CD14-positive monocyte (primary cell): ENCODE results near the gene LENG9. TPM values are rescaled to one million over a fixed set of nuclear protein-coding genes. Genes with fewer than 3 reads are reported as not detected.

Experiments used
- DNase-seq, 3 donors: peaks; one replicate each; pipeline ENCODE4 v3.0.0-alpha.2; 2011 to 2022
- H2AFZ ChIP-seq: 2 replicates; pipeline ENCODE4 v1.6.0; 2012; ENCODE audit warnings: mild to moderate bottlenecking, low read depth, low read length, inconsistent platforms; ENCODE audit not compliant: insufficient read depth, poor library complexity, severe bottlenecking
- H3K27ac ChIP-seq, 2 donors: 1 replicate in 1 of 2; 2 replicates in 1 of 2; pipeline ENCODE4 v1.5.1; 2012 to 2013; ENCODE audit warnings: low read length in 2 of 2, control low read depth in 1 of 2, inconsistent platforms in 1 of 2, low read depth in 1 of 2, mild to moderate bottlenecking in 1 of 2
- H3K27me3 ChIP-seq, 2 donors: one replicate each; pipeline versions ENCODE4 v1.6.0 to v1.6.1; 2011 to 2013; ENCODE audit warnings: low read length in 2 of 2; ENCODE audit not compliant: control insufficient read depth in 2 of 2, insufficient read depth in 2 of 2
- H3K36me3 ChIP-seq, 2 donors: replicated peaks in 1 of 2; 1 replicate in 1 of 2; 2 replicates in 1 of 2; pipeline versions ENCODE4 v1.5.1 to v1.6.1; 2012 to 2013; ENCODE audit warnings: low read length in 2 of 2, control low read depth in 1 of 2, inconsistent platforms in 1 of 2, mild to moderate bottlenecking in 1 of 2; ENCODE audit not compliant: insufficient read depth in 2 of 2, control insufficient read depth in 1 of 2
- H3K4me1 ChIP-seq, 2 donors: 1 replicate in 1 of 2; 2 replicates in 1 of 2; pipeline versions ENCODE4 v1.5.1 to v1.6.1; 2012 to 2013; ENCODE audit warnings: low read length in 2 of 2, control low read depth in 1 of 2, inconsistent platforms in 1 of 2, mild to moderate bottlenecking in 1 of 2, moderate library complexity in 1 of 2; ENCODE audit not compliant: insufficient read depth in 2 of 2, control insufficient read depth in 1 of 2
- H3K4me2 ChIP-seq: replicated peaks from 2 replicates; pipeline ENCODE3; 2012; ENCODE audit warnings: low read length, moderate library complexity, mild to moderate bottlenecking; ENCODE audit not compliant: poor library complexity, severe bottlenecking; ENCODE audit errors: extremely low read depth
- H3K4me3 ChIP-seq, 3 experiments: fragments of 200-600 bp in 1 of 3; sonication (generic) in 1 of 3; replicated peaks in 1 of 3; 1 replicate in 2 of 3; 2 replicates in 1 of 3; pipeline ENCODE4 v1.5.1; 2011 to 2013; ENCODE audit warnings: low read length in 3 of 3, mild to moderate bottlenecking in 3 of 3, control low read depth in 2 of 3, low read depth in 2 of 3, inconsistent platforms in 1 of 3, moderate library complexity in 1 of 3
- H3K79me2 ChIP-seq: 2 replicates; pipeline ENCODE4 v1.6.0; 2012; ENCODE audit warnings: mild to moderate bottlenecking, control low read depth, inconsistent platforms, low read length, moderate library complexity; ENCODE audit not compliant: insufficient read depth
- H3K9ac ChIP-seq: 2 replicates; pipeline ENCODE4 v1.6.0; 2017; ENCODE audit warnings: low read length, mild to moderate bottlenecking; ENCODE audit not compliant: insufficient read depth, poor library complexity, severe bottlenecking
- H3K9me3 ChIP-seq, 2 donors: replicated peaks in 1 of 2; 1 replicate in 1 of 2; 2 replicates in 1 of 2; pipeline versions ENCODE4 v1.5.1 to v1.6.1; 2012 to 2013; ENCODE audit warnings: low read length in 2 of 2, control low read depth in 1 of 2; ENCODE audit not compliant: control insufficient read depth in 1 of 2, insufficient read depth in 1 of 2
- H4K20me1 ChIP-seq: 2 replicates; pipeline ENCODE4 v1.6.0; 2012; ENCODE audit warnings: mild to moderate bottlenecking, low read length, control low read depth, moderate library complexity; ENCODE audit not compliant: insufficient read depth
- H3K27ac Mint-ChIP-seq, 7 donors: one replicate each; pipeline ENCODE4 v1.8.0; 2020; ENCODE audit warnings: mild to moderate bottlenecking in 7 of 7, mixed read lengths in 7 of 7, moderate library complexity in 6 of 7, inconsistent platforms in 2 of 7
- H3K27me3 Mint-ChIP-seq, 3 donors: one replicate each; pipeline ENCODE4 v1.8.0; 2021 to 2022; ENCODE audit warnings: low read depth in 3 of 3, mild to moderate bottlenecking in 3 of 3, mixed read lengths in 3 of 3, moderate library complexity in 3 of 3, inconsistent platforms in 1 of 3
- H3K36me3 Mint-ChIP-seq, 2 donors: one replicate each; pipeline ENCODE4 v1.8.0; 2020; ENCODE audit warnings: mixed read lengths in 2 of 2, inconsistent platforms in 1 of 2, mild to moderate bottlenecking in 1 of 2
- H3K4me1 Mint-ChIP-seq: one replicate; pipeline ENCODE4 v1.8.0; 2020; ENCODE audit warnings: mild to moderate bottlenecking, mixed read lengths
- H3K4me3 Mint-ChIP-seq, 2 donors: one replicate each; pipeline ENCODE4 v1.8.0; 2020; ENCODE audit warnings: mild to moderate bottlenecking in 2 of 2, mixed read lengths in 2 of 2, moderate library complexity in 1 of 2
- H3K9me3 Mint-ChIP-seq, 7 donors: one replicate each; pipeline ENCODE4 v1.8.0; 2020 to 2022; ENCODE audit warnings: mixed read lengths in 7 of 7, mild to moderate bottlenecking in 6 of 7, moderate library complexity in 6 of 7, inconsistent platforms in 2 of 7
- WGBS: methylation state at CpG from one replicate; pipeline ENCODE4 v1.1.5; 2013; ENCODE audit warnings: missing lambda C conversion rate; ENCODE audit not compliant: insufficient coverage; 5-methylcytosine and 5-hydroxymethylcytosine counted together
- intact Hi-C, 2 donors: fragments of 100-400 bp; cut with micrococcal nuclease; formaldehyde crosslinking; loops; one replicate each; pipeline versions ENCODE4 v1.15.0 to v1.15.1; 2023
- polyA plus RNA-seq, 3 donors: library from polyadenylated mRNA; depleted of rRNA in 1 of 3; unstranded in 2 of 3; stranded (reverse) in 1 of 3; fragments of 300-500 nt in 2 of 3; fragments of >200 nt in 1 of 3; fragmentation: Illumina TruSeq in 2 of 3; gene quantifications; 1 replicate in 2 of 3; 2 replicates in 1 of 3; pipeline ENCODE4 v1.2.3, GENCODE V29; 2012 to 2021
- TF ChIP-seq, protein P1 (sequence below): fragments of 200-600 bp; IDR thresholded peaks from one replicate; pipeline ENCODE4 v1.8.0; 2022; ENCODE audit warnings: antibody characterized with exemption, mild to moderate bottlenecking

The LENG9 gene
- polyA plus RNA-seq, 3 donors, result 0.15 to 2.0 TPM; not detected in 1

DNA sequence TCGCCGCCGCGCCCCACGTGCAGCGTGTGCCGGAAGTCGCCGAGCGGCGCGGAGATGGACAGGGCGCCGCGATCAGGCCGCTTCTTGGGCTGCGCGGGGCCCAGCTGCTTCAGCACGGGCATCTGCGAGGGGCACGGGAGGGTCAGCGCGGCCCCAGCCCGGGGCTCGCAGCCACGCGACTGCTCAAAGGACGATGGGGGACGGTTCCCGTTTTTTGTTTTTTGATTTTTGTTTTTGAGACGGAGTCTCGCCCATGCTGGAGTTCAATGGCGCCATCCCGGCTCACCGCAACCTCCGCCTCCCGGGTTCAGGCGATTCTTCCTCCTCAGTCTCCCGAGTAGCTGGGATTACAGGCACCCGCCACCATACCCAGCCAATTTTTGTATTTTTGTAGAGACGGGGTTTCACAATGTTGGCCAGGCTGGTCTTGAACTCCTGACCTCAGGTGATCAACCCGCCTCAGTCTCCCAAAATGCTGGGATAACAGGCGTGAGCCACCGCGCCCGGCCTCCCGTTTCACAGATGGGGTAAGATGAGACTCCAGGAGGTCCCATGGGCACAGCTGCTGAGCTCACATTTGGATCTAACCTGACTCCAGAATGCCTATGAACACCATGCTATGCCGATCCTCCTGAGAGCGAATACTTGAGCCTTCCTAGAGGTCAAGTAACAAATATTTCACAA lies 2.0 kb upstream of the LENG9 start:
- no peak overlapping the region for H3K9ac ChIP-seq
- peaks cover 14 to 44% of the 10 kb centered on the region in 2 donors for H3K27me3 ChIP-seq
- Mint-ChIP-seq H3K4me1 (peaks cover 29% of the 10 kb centered on the region), H3K9me3 (peaks cover 3 to 22% (median 15%) of the 10 kb centered on the region in 7 donors), H3K4me3 (peak overlapping the region; percentile 50 to 75), H3K27me3 (peaks cover 37 to 53% (median 47%) of the 10 kb centered on the region in 3 donors), H3K27ac (no peak overlapping the region), H3K36me3 (peaks cover 15 to 16% of the 10 kb centered on the region in 2 donors)
- H3K4me1 ChIP-seq, result peaks cover 33 to 42% of the 10 kb centered on the region in 2 donors
- intact Hi-C loops, result no loop called here
- 75% methylated on average over 39 of the region's 49 CpGs for WGBS
- peak overlapping the region; percentile 94 for H3K4me2 ChIP-seq
- no peak overlapping the region for H3K4me3 ChIP-seq
- no peak overlapping the region for H2AFZ ChIP-seq
- TF ChIP-seq, protein P1, sequence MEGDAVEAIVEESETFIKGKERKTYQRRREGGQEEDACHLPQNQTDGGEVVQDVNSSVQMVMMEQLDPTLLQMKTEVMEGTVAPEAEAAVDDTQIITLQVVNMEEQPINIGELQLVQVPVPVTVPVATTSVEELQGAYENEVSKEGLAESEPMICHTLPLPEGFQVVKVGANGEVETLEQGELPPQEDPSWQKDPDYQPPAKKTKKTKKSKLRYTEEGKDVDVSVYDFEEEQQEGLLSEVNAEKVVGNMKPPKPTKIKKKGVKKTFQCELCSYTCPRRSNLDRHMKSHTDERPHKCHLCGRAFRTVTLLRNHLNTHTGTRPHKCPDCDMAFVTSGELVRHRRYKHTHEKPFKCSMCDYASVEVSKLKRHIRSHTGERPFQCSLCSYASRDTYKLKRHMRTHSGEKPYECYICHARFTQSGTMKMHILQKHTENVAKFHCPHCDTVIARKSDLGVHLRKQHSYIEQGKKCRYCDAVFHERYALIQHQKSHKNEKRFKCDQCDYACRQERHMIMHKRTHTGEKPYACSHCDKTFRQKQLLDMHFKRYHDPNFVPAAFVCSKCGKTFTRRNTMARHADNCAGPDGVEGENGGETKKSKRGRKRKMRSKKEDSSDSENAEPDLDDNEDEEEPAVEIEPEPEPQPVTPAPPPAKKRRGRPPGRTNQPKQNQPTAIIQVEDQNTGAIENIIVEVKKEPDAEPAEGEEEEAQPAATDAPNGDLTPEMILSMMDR, result no peak
- no peak overlapping the region for H3K27ac ChIP-seq
- no peak for DNase-seq
- peaks cover 3% of the 10 kb centered on the region in 2 donors for H3K9me3 ChIP-seq
- H3K79me2 ChIP-seq, result peaks cover 12% of the 10 kb centered on the region
- peaks cover 17% of the 10 kb centered on the region in 2 donors for H3K36me3 ChIP-seq
- H4K20me1 ChIP-seq, result peaks cover 24% of the 10 kb centered on the region

DNA sequence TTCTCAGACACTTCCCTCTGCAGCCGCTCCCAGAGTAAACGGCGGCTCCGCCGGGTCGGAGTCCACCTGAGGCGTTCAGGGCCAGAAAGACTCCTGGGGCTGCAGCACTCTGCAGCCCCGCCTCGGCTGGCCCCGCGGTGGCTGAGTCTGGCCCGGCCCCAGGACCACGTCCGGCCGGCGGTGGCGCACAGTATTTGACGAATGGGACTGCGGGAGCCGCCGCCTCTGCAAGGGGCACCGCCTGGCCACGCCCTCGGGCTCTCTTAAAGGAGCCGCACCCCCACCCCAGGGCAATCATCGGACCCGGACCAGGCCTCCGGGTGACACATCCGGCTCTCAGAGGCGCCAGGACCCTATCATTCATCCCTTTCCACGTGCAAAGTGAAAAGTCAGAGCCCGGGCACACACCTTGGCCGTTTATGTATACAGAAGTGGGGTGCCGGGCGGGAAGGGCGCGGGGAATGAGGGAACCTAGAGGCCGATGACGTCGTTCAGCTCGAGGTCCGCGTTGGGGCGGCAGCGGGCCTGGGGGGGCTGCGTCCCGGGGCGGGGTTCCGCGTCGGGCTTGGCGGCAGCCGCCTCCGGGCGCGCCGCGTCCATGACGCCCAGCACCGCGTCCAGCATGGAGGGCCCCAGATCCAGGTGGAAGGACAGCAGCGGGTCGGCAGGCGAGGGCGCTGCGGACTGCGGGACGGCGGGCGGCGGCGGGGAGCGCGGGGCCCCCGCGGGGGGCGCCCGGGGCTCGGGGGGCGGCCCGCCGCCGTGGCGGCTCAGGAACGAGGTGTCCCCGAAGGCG lies 1.2 kb upstream of the LENG9 start:
- Mint-ChIP-seq H3K36me3 (peaks cover 14 to 20% of the 10 kb centered on the region in 2 donors), H3K27me3 (peaks cover 29 to 45% (median 40%) of the 10 kb centered on the region in 3 donors), H3K9me3 (peaks cover 0 to 17% (median 9%) of the 10 kb centered on the region in 7 donors), H3K4me1 (peaks cover 28% of the 10 kb centered on the region), H3K4me3 (peak overlapping the region; percentile 85 to 92), H3K27ac (peak overlapping the region; percentile 94 to 98 (median 96))
- Histone ChIP-seq H3K27me3 (peaks cover 7 to 37% of the 10 kb centered on the region in 2 donors), H3K4me2 (peak overlapping the region; percentile 94), H2AFZ (peak overlapping the region; percentile 83), H3K9ac (peak overlapping the region; percentile 62), H3K4me1 (peaks cover 33 to 42% of the 10 kb centered on the region in 2 donors), H3K79me2 (peaks cover 12% of the 10 kb centered on the region), H3K27ac (peak overlapping the region; percentile 83 to 87), H3K4me3 (peak overlapping the region; percentile 47 to 89 (median 66)), H4K20me1 (peaks cover 30% of the 10 kb centered on the region), H3K9me3 (peaks cover 0 to 3% of the 10 kb centered on the region in 2 donors), H3K36me3 (peaks cover 23% of the 10 kb centered on the region in 2 donors)
- intact Hi-C loops, result no loop called here
- WGBS, result 4% methylated on average over 77 of the region's 87 CpGs
- DNase-seq, result peak; percentile 62 to 70 (median 67)
- TF ChIP-seq, protein P1, result no peak
